Breast epithelium (tissue), 4 donors: ENCODE results near the gene CYTH1. TPM values are rescaled to one million over a fixed set of nuclear protein-coding genes. Genes with fewer than 3 reads are reported as not detected.

Experiments
- DNase-seq, 2 donors: peaks; one replicate each; pipeline ENCODE4 v3.0.0-alpha.2; 2019; ENCODE audit warnings: low spot score in 2 of 2
- H3K27ac ChIP-seq, 2 donors: fragments of 200-600 bp; sonication (generic) in 1 of 2; one replicate each; pipeline ENCODE4 v1.5.1; 2016 to 2019; ENCODE audit warnings: mild to moderate bottlenecking in 1 of 2
- H3K27me3 ChIP-seq, 2 donors: fragments of 200-600 bp; sonication (generic) in 1 of 2; one replicate each; pipeline versions ENCODE4 v1.5.1 to v1.6.0; 2017 to 2019; ENCODE audit warnings: control low read depth in 1 of 2, mild to moderate bottlenecking in 1 of 2
- H3K36me3 ChIP-seq: fragments of 200-600 bp; one replicate; pipeline ENCODE4 v1.5.1; 2019
- H3K4me1 ChIP-seq, 2 donors: fragments of 200-600 bp; sonication (generic); one replicate each; pipeline ENCODE4 v1.5.1; 2016 to 2019; ENCODE audit warnings: control low read depth in 1 of 2
- H3K4me3 ChIP-seq, 3 donors: fragments of 200-600 bp; sonication (generic); 1 replicate in 2 of 3; 2 replicates in 1 of 3; pipeline ENCODE4 v1.5.1; 2016 to 2019; ENCODE audit warnings: mild to moderate bottlenecking in 3 of 3, moderate library complexity in 2 of 3
- H3K9me3 ChIP-seq, 2 donors: fragments of 200-600 bp; sonication (generic) in 1 of 2; one replicate each; pipeline ENCODE4 v1.5.1; 2016 to 2019; ENCODE audit warnings: control low read depth in 1 of 2
- POLR2A ChIP-seq: fragments of 450-650 bp; IDR thresholded peaks from one replicate; pipeline ENCODE4 v1.6.1; 2016; ENCODE audit warnings: antibody characterized with exemption, mild to moderate bottlenecking, moderate library complexity
- POLR2AphosphoS5 ChIP-seq, 3 donors: sonication (generic); formaldehyde crosslinking; IDR thresholded peaks; one replicate each; pipeline ENCODE4 v1.6.1; 2017; ENCODE audit warnings: antibody characterized with exemption in 3 of 3
- intact Hi-C: fragments of 100-400 bp; cut with DNase I; formaldehyde crosslinking; loops from one replicate; pipeline ENCODE4 v1.15.1; 2023; ENCODE audit warnings: low total_unique reads
- total RNA-seq, 3 donors: library from RNA; depleted of rRNA; stranded (reverse); fragments of >200 nt; gene quantifications; one replicate each; pipeline ENCODE4 v1.1.0, GENCODE V29; 2016
- TF ChIP-seq, protein P1 (sequence below), 3 donors: fragments of 450-650 bp; IDR thresholded peaks; one replicate each; pipeline ENCODE4 v1.5.1; 2016 to 2017; ENCODE audit warnings: antibody characterized with exemption in 3 of 3, mild to moderate bottlenecking in 3 of 3, moderate library complexity in 3 of 3

Gene CYTH1
- total RNA-seq, 3 donors from 2014 or later: 49.5 to 64.8 (median 50.7) TPM

DNA sequence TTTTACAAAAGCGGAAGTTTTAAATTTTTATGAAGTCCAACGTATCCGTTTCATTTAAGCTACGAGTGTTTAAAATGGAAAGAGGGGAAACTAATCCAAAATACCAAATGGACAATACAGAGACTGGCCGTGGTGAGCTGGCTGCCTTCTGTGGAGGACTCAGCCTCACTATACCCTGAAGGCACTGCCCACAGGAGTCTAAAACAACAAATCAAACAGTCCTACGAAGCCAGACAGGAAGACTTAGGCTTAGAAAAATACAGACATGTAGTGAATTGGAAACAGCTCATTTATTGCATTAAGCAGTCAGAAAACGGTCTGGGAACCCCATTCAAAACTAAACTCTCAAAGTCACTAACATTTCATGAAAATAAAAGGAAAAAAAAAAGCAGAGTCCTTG, 75.1 kb downstream of the CYTH1 start:
- no peaks in the 10 kb centered on the region for H3K4me1 ChIP-seq

DNA sequence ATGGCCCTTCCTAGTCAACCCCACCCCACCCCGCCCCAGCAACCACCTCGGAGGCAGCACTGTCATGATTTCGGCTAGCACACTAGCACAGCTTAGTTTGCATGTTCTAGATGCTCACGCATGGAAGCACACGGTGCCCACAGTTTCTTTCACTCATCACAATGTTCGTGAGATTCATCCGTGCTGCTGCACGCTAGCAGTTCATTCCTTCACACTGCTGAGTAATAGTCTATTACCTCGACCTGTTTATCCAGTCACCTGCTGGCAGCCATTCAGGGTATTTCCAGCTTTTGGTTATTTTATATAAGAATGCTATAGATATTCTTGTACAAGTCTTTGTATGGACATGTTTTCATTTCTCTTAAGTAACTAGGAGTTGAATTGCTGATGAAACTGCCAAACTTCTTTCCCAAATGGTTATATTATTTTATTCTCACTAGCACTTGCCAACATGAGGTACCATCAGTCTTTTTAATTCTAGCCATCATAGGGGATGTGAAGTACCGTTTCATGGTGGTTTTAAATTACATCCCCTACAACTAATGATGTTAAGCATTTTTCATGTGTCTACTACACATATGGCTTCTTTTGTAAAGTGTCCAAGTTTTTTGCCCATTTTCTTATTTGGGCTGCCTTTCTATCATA, 75.7 kb downstream of the CYTH1 start:
- no peaks in the 10 kb centered on the region for H3K4me1 ChIP-seq
- no peak overlapping the region for H3K27ac ChIP-seq
- no peak for DNase-seq
- no peaks in the 10 kb centered on the region for H3K9me3 ChIP-seq
- TF ChIP-seq POLR2A (no peak), POLR2AphosphoS5 (IDR thresholded peaks at IDR 0.05) (no peak)
- TF ChIP-seq, protein P1, sequence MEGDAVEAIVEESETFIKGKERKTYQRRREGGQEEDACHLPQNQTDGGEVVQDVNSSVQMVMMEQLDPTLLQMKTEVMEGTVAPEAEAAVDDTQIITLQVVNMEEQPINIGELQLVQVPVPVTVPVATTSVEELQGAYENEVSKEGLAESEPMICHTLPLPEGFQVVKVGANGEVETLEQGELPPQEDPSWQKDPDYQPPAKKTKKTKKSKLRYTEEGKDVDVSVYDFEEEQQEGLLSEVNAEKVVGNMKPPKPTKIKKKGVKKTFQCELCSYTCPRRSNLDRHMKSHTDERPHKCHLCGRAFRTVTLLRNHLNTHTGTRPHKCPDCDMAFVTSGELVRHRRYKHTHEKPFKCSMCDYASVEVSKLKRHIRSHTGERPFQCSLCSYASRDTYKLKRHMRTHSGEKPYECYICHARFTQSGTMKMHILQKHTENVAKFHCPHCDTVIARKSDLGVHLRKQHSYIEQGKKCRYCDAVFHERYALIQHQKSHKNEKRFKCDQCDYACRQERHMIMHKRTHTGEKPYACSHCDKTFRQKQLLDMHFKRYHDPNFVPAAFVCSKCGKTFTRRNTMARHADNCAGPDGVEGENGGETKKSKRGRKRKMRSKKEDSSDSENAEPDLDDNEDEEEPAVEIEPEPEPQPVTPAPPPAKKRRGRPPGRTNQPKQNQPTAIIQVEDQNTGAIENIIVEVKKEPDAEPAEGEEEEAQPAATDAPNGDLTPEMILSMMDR (IDR thresholded peaks at IDR 0.05): no peak
- no peak overlapping the region for H3K4me3 ChIP-seq
- no peaks in the 10 kb centered on the region for H3K27me3 ChIP-seq
- intact Hi-C loops: loop anchor here (10.0 kb wide), 1 partner anchor 212 kb away; no protein-coding TSS in a partner anchor
- no peaks in the 10 kb centered on the region for H3K36me3 ChIP-seq

More for the DNA sequence above, 75.1 kb downstream of the CYTH1 start:
- intact Hi-C loops: loop anchor here (10.0 kb wide), 1 partner anchor 212 kb away; no protein-coding TSS in a partner anchor
- H3K4me3 ChIP-seq: no peak overlapping the region
- TF ChIP-seq, protein P1 (IDR thresholded peaks at IDR 0.05): no peak
- TF ChIP-seq POLR2A (no peak), POLR2AphosphoS5 (IDR thresholded peaks at IDR 0.05) (no peak)
- H3K36me3 ChIP-seq: no peaks in the 10 kb centered on the region
- H3K9me3 ChIP-seq: no peaks in the 10 kb centered on the region
- no peak for DNase-seq
- no peak overlapping the region for H3K27ac ChIP-seq
- H3K27me3 ChIP-seq: no peaks in the 10 kb centered on the region

DNA sequence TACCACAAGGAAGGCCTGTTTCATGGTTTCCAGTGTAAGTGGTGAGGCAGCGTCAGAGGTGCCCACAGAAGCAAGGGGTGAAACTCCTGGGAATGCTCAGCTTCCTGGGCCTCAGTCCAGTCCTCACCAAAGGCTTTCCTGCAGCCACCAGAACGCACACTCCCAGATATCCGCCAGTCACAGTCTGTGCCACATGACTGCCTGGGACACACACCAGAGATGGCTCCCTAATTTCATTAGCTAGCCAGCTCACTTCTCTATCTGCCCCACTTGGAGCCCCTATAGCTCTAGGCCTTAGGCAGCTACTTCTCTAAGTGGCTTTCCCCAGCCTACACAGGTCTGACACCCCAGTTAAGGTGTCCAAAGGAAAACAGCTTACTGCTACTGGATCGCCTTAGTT, 77.0 kb downstream of the CYTH1 start:
- Histone ChIP-seq H3K27me3 (no peaks in the 10 kb centered on the region), H3K4me3 (no peak overlapping the region), H3K36me3 (no peaks in the 10 kb centered on the region), H3K27ac (no peak overlapping the region), H3K9me3 (no peaks in the 10 kb centered on the region), H3K4me1 (no peaks in the 10 kb centered on the region)
- intact Hi-C loops: loop anchor here (10.0 kb wide), 1 partner anchor 210 kb away; no protein-coding TSS in a partner anchor
- TF ChIP-seq POLR2AphosphoS5 (IDR thresholded peaks at IDR 0.05): no peak
- TF ChIP-seq, protein P1 (IDR thresholded peaks at IDR 0.05): no peak
- no peak for TF ChIP-seq POLR2A
- no peak for DNase-seq

DNA sequence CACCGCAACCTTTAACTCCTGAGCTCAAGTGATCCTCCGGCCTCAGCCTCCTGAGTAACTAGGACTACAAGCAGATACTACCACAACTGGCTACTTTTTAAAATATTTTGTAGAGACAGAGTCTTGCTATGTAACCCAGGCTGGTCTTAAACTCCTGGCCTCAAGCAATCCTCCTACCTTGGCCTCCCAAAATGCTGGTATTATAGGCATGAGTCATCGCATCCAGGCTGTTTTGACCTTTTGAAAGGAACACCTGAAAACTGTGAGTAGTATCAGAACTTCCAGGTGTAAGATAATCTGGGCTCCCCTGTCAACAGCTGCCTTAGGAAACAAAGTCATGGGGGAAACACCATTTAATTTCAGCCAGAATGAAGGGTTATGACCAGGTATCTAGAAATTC, 77.5 kb downstream of the CYTH1 start:
- H3K36me3 ChIP-seq: no peaks in the 10 kb centered on the region
- no peaks in the 10 kb centered on the region for H3K27me3 ChIP-seq
- no peaks in the 10 kb centered on the region for H3K9me3 ChIP-seq
- intact Hi-C loops: loop anchor here (10.0 kb wide), 1 partner anchor 210 kb away; no protein-coding TSS in a partner anchor
- H3K4me1 ChIP-seq: no peaks in the 10 kb centered on the region
- no peak for TF ChIP-seq POLR2AphosphoS5 (IDR thresholded peaks at IDR 0.05)
- no peak for TF ChIP-seq POLR2A
- TF ChIP-seq, protein P1 (IDR thresholded peaks at IDR 0.05): no peak
- no peak overlapping the region for H3K4me3 ChIP-seq
- DNase-seq: no peak
- H3K27ac ChIP-seq: no peak overlapping the region

DNA sequence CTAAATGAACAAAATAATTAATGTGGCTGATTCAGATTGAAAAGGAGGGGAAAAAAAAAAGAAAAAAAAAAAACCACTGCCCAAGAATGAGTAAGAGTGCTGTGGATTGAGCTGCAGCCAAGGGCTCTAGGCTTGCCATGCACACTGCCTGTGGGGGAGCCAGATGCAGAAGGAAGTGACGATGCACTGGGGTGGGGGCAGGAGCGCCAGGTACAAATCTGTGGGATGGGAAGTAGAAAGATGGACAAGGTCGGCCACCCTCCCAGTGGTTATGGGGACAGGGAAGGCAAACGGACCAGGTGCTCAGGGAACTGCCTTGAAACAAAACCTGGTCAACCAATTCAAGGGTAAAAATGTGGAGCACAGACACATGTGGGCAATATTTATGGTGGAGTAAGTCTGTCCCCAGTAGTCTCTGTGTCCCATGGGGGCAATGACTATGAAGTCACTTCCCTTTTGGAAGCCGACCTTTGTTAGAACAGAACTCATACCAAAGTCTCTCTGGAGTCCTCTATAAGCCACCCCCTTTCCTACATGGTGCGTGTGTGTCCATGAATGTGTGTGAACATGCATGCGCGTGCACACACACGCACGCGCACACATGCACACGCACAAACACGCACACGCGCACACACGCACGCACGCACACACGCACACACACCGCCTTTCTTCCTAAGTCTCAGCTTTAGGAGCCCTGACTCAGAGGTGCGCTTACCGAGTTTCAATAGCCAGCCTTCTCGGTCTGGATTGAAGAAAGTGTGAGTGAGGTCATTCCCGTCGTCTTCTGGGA, 84.3 kb downstream of the CYTH1 start:
- H3K9me3 ChIP-seq: no peaks in the 10 kb centered on the region
- no peak for DNase-seq
- H3K4me3 ChIP-seq: no peak overlapping the region
- TF ChIP-seq POLR2A: no peak
- TF ChIP-seq POLR2AphosphoS5 (IDR thresholded peaks at IDR 0.05): no peak
- TF ChIP-seq, protein P1 (IDR thresholded peaks at IDR 0.05): no peak
- intact Hi-C loops: no loop called here
- H3K36me3 ChIP-seq: no peaks in the 10 kb centered on the region
- no peaks in the 10 kb centered on the region for H3K4me1 ChIP-seq
- H3K27me3 ChIP-seq: no peaks in the 10 kb centered on the region
- H3K27ac ChIP-seq: no peak overlapping the region
